SKM-1 (cell line): ENCODE data around the gene TEKTIP1.
"Not testable (repeated sequence)": the region's sequence is repeated elsewhere in the genome, so short reads cannot be mapped to it uniquely, and the experiment has no call there.

Source experiments
- DNase-seq: peaks from one replicate; lab custom pipeline; 2025; ENCODE audit not compliant: unreplicated experiment; lab: John Stamatoyannopoulos, UW

TEKTIP1 gene

DNA sequence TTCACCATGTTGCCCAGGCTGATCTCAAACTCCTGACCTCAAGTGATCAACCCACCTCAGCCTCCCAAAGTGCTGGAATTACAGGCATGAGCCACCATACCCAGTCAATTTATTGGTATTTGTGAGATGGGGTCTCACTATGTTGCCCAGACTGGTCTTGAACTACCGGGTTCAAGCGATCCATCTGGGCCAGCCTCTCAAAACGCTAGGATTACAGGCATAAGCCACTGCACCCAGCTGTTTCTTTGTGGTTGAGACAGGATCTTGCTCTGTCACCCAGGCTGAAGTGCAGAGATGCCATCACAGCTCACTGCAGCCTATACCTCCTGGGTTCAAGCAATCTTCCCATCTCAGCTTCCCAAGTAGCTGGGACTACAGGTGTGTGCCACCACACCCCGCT is 42.8 kb downstream of the TEKTIP1 start:
- DNase-seq, result not testable (repeated sequence)

DNA sequence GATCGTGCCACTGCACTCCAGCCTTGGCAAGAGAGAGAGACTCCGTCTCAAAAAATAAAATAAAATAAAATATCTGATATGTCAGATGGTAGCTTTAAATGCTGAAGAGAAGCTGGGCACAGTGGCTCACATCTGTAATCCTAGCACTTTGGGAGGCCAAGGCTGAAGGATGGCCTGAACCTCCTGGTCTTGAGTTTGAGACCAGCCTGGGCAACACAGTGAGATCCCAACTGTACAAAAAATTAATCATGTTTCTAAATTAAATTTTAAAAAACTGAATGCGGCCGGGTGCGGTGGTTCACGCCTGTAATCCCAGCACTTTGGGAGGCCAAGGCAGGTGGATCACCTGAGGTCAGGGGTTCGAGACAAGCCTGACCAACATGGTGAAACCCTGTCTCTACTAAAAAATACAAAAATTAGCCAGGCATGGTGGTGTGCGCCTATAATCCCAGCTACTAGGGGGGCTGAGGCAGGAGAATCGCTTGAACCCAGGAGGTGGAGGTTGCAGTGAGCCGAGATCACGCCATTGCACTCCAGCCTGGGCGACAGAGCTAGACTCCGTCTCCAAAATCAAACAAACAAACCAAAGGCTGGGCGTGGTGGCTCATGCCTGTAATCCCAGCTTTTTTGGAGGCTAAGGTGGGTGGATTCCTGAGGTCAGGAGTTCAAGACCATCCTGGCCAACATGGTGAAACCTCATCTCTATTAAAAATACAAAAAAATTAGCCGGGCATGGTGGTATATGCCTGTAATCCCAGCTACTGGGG is 45.2 kb downstream of the TEKTIP1 start:
- not testable (repeated sequence) for DNase-seq

DNA sequence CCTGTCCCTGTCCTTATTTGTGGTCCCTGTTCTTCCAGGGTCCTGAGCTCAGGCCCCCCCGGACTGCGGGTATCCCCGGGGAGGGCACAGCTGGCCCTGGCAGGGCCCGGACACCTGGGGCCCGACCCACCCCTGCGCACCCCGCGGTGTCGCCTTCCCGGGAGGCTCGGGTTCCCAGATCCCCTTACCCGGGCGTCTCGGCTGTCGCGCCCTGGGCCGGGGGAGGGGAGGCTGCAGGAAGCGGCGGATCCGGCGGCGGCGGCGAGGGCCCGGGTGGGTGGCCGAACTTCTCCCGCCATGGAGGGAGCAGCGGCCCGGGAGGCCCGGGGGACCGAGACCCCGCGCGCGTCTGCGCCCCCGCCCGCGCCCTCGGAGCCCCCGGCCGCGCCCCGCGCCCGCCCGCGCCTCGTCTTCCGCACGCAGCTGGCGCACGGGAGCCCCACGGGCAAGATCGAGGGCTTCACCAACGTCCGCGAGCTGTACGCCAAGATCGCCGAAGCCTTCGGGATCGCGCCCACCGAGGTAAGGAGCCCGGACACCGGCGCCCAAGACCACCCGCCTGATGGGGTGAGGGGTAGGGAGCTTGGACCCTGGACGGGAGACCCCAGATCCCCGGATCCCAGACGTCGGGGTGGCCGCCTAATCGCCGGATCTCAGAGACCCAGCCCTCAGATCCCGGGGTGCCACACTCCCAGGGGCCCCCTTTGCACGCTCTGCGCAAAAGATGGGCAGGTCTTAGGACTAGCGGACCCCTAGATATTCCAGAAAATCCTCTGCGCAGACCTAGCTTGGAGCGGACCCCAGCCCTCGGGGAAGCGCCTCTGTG is 46.5 kb downstream of the TEKTIP1 start, which contains the start of gene GIPC3:
GIPC3 (plus strand) TSS at position 178 of the 826 bp plus-strand sequence; CDS start at position 298, 120 bp downstream.
- DNase-seq, result no peak

DNA sequence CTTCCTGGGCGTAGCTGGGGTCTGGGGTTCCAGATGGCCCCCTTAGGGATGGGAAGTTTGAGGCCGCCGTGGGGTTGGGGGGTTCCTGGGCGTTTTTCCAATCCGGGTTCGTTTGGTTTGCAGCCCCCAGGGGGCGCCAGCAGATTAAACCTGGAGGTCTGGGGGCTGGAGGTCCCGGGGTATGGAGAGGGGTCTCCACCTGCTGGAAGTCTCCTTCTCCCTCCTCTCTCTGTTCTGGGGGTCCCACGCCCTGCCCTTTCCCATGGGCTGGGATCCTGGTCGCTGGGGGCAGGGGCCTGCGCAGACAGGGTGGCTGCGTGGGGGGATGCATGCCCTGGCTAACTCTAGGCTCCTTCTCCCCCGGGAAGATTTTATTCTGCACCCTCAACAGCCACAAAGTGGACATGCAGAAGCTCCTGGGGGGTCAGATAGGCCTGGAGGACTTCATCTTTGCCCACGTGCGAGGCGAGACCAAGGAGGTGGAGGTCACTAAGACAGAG is 47.2 kb downstream of the TEKTIP1 start:
- no peak for DNase-seq

DNA sequence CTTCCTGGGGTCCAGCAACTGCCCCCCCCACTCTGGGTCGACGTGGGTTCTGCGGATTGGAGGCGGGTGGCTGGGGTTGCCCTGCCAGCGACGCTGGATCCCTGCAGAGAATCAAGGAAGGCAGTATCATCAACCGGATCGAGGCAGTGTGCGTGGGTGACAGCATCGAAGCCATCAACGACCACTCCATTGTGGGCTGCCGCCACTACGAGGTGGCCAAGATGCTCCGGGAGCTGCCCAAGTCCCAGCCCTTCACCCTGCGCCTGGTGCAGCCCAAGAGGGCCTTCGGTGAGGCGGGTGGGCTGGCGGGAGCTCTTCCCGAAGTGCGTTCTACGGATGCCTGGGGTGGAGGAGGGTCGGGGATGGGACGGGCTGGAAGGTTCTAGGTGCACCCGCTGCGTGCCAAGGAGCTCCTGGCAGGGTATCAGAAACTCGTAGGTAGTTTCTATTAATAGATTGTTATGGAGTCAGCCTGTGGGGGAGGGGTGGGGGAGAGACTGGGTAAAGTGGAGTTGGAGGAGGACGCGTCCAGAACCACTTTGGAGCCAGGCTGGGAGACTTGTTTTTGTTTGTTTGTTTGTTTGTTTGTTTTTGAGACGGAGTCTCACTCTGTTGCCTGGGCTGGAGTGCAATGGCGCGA is 47.9 kb downstream of the TEKTIP1 start:
- no peak for DNase-seq

DNA sequence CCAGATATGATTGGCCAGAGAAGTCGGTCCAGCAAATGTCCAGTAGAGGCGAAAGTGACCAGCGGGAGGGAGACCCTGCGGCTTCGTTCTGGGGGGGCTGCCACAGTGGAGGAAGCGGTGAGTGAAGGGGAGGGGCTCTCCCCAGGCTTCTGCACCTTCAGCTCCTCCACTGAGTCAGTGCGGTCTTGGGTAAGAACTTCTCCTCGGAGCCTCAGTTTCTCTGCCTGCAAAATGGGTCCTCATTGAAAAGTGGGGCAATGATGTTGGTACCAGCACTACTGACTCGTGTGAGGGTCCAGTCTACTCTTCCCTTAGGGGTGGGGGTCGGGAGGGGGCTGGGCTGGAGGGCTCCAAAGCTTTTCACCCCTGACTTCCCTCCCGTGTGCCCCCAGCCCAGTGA is 50.5 kb downstream of the TEKTIP1 start:
- DNase-seq, result no peak

DNA sequence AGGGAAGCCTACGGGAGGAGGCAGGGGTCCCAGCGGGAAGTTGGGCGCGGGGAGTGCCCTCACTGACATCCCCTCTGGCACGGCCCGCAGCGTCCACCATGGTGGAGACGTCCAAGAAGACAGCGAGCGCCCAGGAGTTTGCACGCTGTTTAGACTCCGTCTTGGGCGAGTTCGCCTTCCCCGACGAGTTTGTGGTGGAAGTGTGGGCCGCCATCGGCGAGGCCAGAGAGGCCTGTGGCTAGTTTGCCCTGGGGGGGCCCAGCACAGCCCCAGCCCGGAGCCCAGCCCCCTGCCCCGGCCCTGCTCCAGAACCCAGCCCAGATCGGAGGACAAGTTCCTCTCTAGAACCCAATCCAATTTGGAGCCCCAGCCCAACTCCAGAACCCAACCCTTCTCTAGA is 51.0 kb downstream of the TEKTIP1 start:
- no peak for DNase-seq

DNA sequence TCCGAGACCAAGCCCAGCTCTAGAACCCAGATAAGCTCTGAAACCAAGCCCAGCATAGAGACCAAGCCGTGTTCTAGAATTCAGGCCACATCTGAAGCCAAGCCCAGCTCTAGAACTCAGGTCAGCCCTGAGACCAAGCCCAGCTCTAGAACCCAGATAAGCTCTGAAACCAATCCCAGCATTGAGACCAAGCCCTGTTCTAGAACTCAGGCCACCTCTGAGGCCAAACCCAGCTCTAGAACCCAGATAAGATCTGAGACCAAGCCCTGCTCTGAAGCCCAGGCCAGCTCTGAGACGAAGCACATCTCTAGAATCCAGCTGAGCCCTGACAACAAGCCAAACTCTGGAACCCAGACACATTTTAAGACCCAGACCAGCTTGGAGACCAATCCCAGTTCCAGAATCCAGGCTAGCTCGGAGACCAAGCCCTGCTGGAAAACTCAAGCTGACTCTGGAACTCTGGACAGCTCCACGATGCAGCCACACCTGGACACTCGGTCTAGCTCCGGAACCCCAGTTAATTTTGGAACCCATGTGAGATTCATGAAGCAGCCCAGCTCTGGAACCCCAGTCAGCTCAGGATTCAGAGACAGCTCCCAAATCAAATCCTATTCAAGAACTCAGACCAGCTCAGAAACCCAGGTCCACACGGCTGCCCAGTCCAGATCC is 52.2 kb downstream of the TEKTIP1 start:
- DNase-seq, result no peak

DNA sequence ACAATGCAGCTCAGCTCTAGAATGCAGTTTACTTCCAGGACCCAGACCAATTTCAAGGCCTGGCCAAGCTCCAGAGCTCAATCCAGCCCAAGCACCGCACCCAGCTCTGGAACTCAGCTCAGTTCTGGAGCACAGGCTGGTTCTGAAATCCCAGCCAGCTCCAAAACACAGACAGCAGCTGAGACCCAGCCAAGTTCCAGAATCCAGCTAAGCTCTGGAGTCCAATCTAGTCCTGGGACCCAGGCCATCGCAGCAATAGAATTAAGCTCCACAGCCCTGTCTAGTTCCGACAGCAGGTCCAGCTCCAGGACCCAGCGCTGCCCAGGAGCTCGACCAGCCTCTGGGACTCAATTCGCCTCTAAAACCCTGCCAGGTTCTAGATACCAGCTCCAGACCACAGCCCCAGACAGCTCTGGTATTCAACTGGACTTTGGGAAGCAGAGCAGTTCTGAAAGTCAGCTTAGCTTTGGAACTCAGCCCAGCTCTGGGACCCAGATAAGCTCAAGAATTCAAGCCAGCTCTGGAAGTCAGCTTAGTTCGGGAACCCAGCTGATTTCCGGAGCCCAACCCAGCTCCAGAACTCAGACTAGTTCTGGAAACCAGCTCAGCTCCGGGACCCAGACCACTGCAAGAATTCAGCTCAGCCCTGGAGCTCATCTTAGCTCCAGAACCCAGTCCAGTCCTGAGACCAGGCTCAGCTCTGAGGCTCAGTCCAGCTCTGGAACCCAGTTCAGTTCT is 53.1 kb downstream of the TEKTIP1 start:
- no peak for DNase-seq

DNA sequence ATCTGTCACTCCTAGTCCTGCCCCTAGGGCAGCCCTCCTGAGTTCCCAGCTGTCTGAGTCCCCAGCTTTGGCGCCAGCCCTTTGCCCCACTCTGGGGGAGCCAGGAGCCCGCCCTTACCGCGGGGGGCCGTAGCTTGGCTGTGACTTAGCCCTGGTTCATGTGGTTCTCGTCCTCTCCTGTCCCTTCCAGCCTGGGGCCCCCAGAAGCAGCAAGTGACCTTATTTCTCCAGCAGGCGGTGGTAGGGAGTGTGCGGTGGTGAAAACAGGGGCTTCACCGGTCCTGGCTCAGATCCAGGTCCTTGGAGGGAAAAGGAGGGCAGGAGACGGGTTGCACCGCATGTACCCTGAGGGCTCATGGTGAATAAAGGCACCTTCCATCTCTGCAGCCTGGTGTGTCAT is 54.2 kb downstream of the TEKTIP1 start:
- DNase-seq, result no peak
